Heart right ventricle (tissue), 16 donors: ENCODE results near the gene PGAM2. TPM values are rescaled to one million over a fixed set of nuclear protein-coding genes. Genes with fewer than 3 reads are reported as not detected.

Source experiments
- ATAC-seq, 8 donors: fragments of 200-7000 bp; cut with Tn5 transposase; one replicate each; pipeline ENCODE4 v1.9.1; 2020; ENCODE audit warnings: mild to moderate bottlenecking in 8 of 8, moderate library complexity in 8 of 8, moderate number of reproducible peaks in 1 of 8
- DNase-seq, 2 donors: peaks; one replicate each; pipeline ENCODE4 v3.0.0-alpha.2; 2020
- H3K27ac ChIP-seq, 10 donors: fragments of 200-600 bp; sonication (generic) in 2 of 10; one replicate each; pipeline versions ENCODE4 v1.5.0 to v1.8.0; 2020 to 2022; ENCODE audit warnings: mild to moderate bottlenecking in 3 of 10
- H3K27me3 ChIP-seq, 7 donors: fragments of 200-600 bp; one replicate each; pipeline ENCODE4 v1.8.0; 2021 to 2022; ENCODE audit warnings: mild to moderate bottlenecking in 2 of 7
- H3K36me3 ChIP-seq, 9 donors: fragments of 200-600 bp; sonication (generic) in 1 of 9; one replicate each; pipeline versions ENCODE4 v1.5.0 to v1.8.0; 2020 to 2022; ENCODE audit warnings: mild to moderate bottlenecking in 2 of 9
- H3K4me1 ChIP-seq, 9 donors: fragments of 200-600 bp; sonication (generic) in 1 of 9; one replicate each; pipeline versions ENCODE4 v1.5.0 to v1.8.0; 2020 to 2022; ENCODE audit warnings: mild to moderate bottlenecking in 4 of 9
- H3K4me3 ChIP-seq, 10 donors: fragments of 200-600 bp; sonication (generic) in 2 of 10; one replicate each; pipeline versions ENCODE4 v1.5.0 to v1.8.0; 2020 to 2022; ENCODE audit warnings: mild to moderate bottlenecking in 7 of 10, moderate library complexity in 2 of 10
- H3K9me3 ChIP-seq, 11 donors: fragments of 200-600 bp in 10 of 11; sonication (generic) in 2 of 11; one replicate each; pipeline versions ENCODE4 v1.5.0 to v1.8.0; 2013 to 2022; ENCODE audit warnings: mild to moderate bottlenecking in 2 of 11, control low read depth in 1 of 11, moderate library complexity in 1 of 11
- CTCF ChIP-seq, 9 donors: fragments of 200-600 bp; sonication (generic) in 2 of 9; IDR thresholded peaks; one replicate each; pipeline versions ENCODE4 v1.5.0 to v1.8.0; 2021 to 2022; ENCODE audit warnings: antibody characterized with exemption in 9 of 9, mild to moderate bottlenecking in 5 of 9, moderate library complexity in 1 of 9
- WGBS, 2 donors: extraction: QIAGEN DNeasy Blood & Tissue Kit; methylation state at CpG; one replicate each; pipeline ENCODE4 v1.1.7; 2013; ENCODE audit warnings: inconsistent platforms in 1 of 2; 5-methylcytosine and 5-hydroxymethylcytosine counted together
- intact Hi-C, 10 donors: fragments of 100-400 bp; cut with DNase I; formaldehyde crosslinking; loops; one replicate each; pipeline versions ENCODE4 v1.11.1 to v1.14.2; 2022
- polyA plus RNA-seq, 2 donors: library from polyadenylated mRNA; stranded (reverse); fragments of 200-250 nt; gene quantifications; one replicate each; pipeline ENCODE4 v1.2.3, GENCODE V29; 2013
- total RNA-seq, 10 donors: library from RNA; stranded (reverse); fragmentation: NEBNext Ultra II Directional in 3 of 10; extraction: Animal tissue kit (Norgen Biotek cat#: 25700) in 3 of 10; gene quantifications; one replicate each; pipeline versions ENCODE4 v1.2.1 to v1.2.4, GENCODE V29; 2021 to 2023
- donor health status: Arrhythmogenic right ventricular cardiomyopathy.
- donor health status: ischemic (EF 13 %, LVEDD 7.1; RV severe dilation, severe dysfunction).
- donor health status: healthy with polysubstance abuse.
- donor health status: DM: no; HTN: yes; CAD: no.
- donor health status: DM: no; HTN: no; CAD: no.
- donor health status: ischemic (EF 25% LVEDD 6.9; RV normal size, moderate dysfunction).
- donor health status: ischemic (EF 25% LVEDD 5.7; RV mildly dilated, moderate dysfunction).
- donor health status: healthy.
- donor health status: DM: yes; HTN: yes; CAD: no.
- donor health status: Ischemic cardiomyopathy.
- donor health status: ischemic (EF 35%, LVEDD 5.7; RV mildly dilated, moderate dysfunction).
- donor health status: nonischemic (EF 11% LVEDD 7.7; RV severe dilation, severe dysfunction).
- donor health status: DM: yes; HTN: yes; CAD: no.
- donor health status: PGD.
- donor health status: ischemic (EF 29% LVEDD 5.4; RV normal size, mild dysfunction).
- donor health status: nonischemic (EF 23%, LVEDD 6.1; RV moderate dilation, normal function).

The PGAM2 gene
- total and polyA plus RNA-seq, 12 donors, result 367 to 2,327 (median 557) TPM

- TF ChIP-seq CTCF (IDR thresholded peaks at IDR 0.05), result no peak
- peaks cover 0 to 75% (median 54%) of the 10 kb centered on the region in 9 donors for H3K36me3 ChIP-seq
- peak overlapping the region in 5 of 10 donors; percentile 4 to 80 (median 15) for H3K27ac ChIP-seq
- DNase-seq (peak in 1 of 2 donors; percentile 16), ATAC-seq (no peak)
- WGBS, 2 donors, result 81 to 82% methylated on average over 21 of the region's 21 CpGs
- H3K4me3 ChIP-seq, result no peak overlapping the region
- no peaks in the 10 kb centered on the region for H3K27me3 ChIP-seq
- H3K9me3 ChIP-seq, result no peaks in the 10 kb centered on the region
- peaks cover 9 to 66% (median 32%) of the 10 kb centered on the region in 9 donors for H3K4me1 ChIP-seq
- intact Hi-C loops, result no loop called here
Observed at GRCh38 chr7:44060091-44060947, 5.0 kb downstream of the PGAM2 start.

GRCh38 chr7:44059219-44060090 lies 5.9 kb downstream of the PGAM2 start:
- no peak for TF ChIP-seq CTCF (IDR thresholded peaks at IDR 0.05)
- DNase-seq (peak in 1 of 2 donors; percentile 13), ATAC-seq (no peak)
- Histone ChIP-seq H3K27me3 (no peaks in the 10 kb centered on the region), H3K4me1 (peaks cover 4 to 57% (median 29%) of the 10 kb centered on the region in 9 donors), H3K4me3 (no peak overlapping the region), H3K36me3 (peaks cover 0 to 84% (median 54%) of the 10 kb centered on the region in 9 donors), H3K9me3 (no peaks in the 10 kb centered on the region), H3K27ac (peak overlapping the region in 3 of 10 donors; percentile 4 to 48 (median 27))
- WGBS, 2 donors, result 83 to 91% methylated on average over 14 of the region's 14 CpGs
- intact Hi-C loops, result no loop called here

- Histone ChIP-seq H3K27ac (no peak overlapping the region), H3K36me3 (peaks cover 0 to 91% (median 54%) of the 10 kb centered on the region in 9 donors), H3K4me3 (no peak overlapping the region), H3K9me3 (no peaks in the 10 kb centered on the region), H3K27me3 (no peaks in the 10 kb centered on the region), H3K4me1 (peaks cover 2 to 50% (median 24%) of the 10 kb centered on the region in 9 donors)
- no peak for TF ChIP-seq CTCF (IDR thresholded peaks at IDR 0.05)
- ATAC-seq (no peak), DNase-seq (no peak)
- intact Hi-C loops, result no loop called here
- WGBS, 2 donors, result 84 to 95% methylated on average over 7 of the region's 7 CpGs
Observed at GRCh38 chr7:44058759-44059218, 6.6 kb downstream of the PGAM2 start.
